ENCODE data around the gene MYL5.
"Not testable (repeated sequence)": the region's sequence is repeated elsewhere in the genome, so short reads cannot be mapped to it uniquely, and the experiment has no call there.

The MYL5 gene

DNA sequence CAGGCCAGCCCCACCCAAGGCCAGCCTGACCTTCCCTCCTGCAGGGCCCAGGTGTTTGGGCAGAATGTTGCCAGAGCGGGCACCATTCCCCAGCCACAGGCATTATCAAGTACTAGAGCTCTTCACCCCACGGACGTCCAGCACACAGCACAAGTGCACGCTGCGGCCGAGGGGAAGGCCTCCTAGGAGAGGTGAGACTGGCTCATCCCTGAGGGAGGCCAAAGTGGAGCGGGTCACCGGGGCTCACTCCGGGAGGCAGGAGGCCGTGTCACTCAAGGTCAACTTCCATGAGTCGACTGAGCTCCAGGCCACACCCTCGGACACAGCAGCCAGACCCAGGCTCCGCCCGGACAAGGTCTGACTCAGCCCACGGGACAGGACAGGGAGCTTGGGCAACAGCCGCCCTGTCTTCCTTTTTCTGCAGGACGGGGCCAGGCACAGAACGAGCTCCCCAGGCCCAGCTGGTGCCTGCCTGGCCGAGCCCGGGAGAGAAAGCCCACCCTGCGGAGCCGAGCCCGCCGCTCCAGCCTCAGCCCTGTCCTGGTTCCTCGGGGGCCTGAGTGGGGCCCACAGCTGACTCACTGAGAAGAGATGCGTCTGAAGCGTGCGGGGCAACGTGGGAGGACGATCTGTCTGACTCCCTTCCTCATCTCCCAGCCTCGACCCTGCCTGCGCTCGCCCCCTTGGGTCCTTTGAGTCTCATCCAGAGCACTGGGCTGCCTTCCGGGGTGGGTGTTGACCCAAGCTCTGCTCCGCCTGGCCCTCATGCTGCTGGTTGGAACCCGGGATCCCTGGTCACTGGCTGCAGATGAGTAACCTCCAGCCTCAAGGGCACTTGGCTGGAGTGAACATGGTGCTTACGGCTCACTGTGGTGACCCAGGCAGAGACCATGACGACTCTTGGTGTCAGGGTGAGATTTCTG, 13.0 kb downstream of the MYL5 start:
- no peak for DNase-seq

DNA sequence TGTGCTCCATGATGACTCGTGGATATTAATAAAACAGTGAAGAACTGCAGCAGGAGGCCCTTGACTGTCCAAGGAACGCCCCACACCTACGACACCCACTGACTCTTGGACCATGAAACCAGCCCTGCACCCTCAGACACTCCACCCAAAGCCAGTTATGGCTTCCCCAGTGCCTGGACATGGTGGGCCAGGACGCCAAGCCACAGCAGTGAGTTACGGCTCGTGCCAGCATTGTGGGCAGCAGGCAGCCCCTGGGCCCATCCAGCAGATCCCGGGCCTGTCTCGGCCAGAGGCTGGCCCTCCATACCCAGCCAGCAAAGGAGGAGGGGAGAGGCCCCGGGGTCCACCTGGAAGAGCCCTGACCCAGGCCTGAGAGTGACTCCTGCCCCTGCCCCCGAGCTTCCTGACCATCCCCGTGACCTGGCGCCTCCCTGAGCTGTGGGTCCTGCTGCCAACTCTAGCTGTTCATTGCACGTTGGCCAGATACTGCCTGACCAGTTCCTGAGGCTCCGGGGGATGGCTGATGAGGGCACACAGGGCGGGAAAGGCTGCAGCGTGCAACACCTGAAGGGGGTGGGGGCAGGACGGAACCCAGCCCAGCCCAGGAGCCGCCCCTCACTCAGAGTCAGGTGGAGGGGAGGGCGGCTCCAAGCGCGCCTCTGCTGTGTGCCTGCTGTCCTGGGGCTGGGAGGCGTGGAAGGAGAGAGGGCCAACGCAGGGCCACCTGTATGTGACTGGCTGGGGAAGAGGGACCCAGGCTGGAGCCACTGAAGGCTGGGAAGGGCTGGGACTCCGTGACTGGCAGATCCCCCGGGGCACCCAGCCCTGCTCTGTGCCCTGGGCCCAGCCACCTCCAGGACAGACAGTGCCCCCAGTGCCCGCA, 13.9 kb downstream of the MYL5 start:
- no peak for DNase-seq

DNA sequence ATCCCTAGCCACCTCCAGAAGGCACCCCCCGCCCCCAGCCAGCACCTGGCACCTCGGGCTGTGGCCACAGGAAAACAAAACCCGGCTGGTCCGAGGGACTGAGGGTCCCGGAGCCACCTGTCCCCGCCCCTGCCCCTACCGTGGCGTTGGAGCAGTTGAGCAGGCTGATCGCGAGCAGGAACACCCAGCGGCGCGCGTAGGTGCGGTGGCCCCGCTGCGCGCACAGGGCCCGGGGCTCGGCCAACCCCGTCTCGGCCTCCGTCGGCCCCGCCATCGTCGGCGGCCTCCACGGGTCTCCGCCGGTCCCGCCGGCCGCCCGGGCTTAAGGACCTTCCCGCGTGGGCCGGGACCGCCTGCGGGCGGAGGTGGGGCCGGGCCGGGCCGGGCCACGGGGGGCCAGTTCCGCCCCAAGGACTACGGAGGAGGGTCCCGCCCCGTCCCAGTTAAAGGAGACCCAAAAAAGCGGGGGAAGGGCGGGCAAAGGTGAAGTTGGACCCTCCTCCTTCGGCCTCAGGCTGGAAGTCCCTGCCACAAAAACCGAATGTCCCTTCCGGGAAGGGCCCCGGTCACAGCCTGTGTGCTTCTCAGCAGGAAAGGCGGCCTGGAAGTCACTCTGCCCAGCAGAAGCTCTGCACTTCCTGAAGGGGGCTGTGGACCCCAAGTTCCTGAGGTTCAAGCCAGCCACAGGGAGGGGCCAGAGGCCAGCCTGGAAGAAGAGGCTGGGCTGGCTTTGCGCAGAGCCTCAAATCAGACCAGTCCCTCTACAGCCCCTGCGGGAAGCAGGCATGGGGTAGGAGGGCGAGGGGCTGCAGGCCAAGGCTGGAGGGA, 14.7 kb downstream of the MYL5 start, which contains the start of gene SLC49A3:
Gene SLC49A3, minus strand, starts transcription at position 298 of the 828 bp plus-strand sequence. Its CDS starts 24 bp downstream, at position 274.
- no peak for DNase-seq

DNA sequence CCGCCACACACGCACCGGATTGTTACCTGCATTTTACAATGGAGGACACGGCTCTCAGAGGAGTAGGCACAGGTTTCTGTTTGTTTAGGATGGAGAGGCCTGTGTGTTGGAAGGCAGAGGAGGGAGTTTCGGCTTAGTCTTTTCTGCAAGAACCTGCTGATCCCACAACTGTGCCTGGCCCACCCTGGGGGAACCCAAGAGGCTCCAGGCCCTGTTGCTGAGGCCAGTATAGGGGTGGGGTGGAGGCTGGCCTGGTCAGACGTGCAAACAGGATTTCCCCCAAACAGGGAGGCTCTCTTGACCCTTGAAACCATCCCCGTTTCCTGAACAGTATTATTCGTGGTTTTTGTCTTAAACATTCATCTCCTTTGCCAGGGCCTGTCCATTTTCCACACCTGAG, 15.4 kb downstream of the MYL5 start:
- no peak for DNase-seq

DNA sequence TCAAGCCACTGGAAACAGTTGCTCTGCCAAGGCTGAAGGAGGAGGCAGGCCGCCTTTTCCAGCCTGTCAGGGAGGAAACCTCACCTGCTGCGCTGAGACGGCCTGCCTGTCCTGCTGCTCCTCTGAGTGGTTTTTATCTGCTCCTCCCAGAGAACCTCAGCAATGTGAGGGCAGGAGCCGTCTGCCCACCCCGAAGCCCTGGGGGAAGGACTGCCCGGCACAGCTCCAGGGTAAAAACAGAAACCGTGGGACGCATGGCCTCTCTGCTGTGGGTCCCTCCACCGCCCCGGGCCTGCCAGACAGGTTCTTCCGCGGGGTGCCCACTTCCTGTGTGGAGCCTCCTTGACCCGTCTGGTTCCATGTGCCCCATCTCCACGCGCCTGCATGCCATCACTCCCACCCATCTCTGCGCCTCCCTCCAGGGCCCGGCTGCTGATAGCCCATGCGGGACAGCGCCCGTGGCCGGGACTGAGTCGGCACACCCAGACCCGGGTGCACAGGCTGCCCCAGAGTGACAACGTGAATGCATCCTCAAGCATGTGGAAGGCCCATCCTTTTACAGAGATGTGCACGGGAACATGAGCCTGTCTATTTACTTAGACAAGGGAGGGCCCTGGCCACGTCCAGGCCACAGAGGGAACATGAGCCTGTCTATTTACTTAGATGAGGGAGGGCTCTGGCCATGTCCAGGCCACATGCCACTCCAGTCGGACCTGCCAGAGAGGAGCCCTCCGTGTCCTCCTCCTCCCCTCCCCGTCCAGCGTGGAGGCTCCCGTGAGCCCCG, 18.6 kb downstream of the MYL5 start:
- DNase-seq: no peak

DNA sequence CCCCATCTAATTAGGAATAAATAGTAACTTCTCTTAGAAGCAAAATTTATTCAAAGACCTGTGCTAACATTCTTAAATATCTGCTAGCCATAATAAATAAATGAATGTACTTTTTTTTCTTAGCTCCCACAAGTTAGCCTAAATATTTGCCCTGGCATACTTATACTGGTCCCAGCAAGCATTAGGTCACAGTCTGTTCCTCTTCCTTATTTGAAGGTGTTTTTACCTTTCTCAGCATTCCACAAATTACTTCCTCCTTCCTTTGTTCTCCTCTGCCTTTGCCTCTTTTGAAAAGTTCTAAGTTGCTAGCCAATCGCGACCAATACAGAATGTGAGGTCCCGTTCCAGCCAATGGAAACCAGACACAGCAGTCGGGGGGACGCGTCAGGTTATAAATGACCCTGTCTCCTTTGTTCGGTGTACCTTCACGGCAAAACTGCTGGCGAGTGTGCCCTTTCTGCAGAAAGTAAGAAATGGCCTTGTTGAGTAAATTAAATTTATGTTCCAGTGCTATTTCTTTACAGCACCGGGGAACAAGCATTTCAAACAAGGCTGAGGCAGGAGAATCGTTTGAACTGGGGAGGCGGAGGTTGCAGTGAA, 20.1 kb downstream of the MYL5 start:
- not testable (repeated sequence) for DNase-seq

DNA sequence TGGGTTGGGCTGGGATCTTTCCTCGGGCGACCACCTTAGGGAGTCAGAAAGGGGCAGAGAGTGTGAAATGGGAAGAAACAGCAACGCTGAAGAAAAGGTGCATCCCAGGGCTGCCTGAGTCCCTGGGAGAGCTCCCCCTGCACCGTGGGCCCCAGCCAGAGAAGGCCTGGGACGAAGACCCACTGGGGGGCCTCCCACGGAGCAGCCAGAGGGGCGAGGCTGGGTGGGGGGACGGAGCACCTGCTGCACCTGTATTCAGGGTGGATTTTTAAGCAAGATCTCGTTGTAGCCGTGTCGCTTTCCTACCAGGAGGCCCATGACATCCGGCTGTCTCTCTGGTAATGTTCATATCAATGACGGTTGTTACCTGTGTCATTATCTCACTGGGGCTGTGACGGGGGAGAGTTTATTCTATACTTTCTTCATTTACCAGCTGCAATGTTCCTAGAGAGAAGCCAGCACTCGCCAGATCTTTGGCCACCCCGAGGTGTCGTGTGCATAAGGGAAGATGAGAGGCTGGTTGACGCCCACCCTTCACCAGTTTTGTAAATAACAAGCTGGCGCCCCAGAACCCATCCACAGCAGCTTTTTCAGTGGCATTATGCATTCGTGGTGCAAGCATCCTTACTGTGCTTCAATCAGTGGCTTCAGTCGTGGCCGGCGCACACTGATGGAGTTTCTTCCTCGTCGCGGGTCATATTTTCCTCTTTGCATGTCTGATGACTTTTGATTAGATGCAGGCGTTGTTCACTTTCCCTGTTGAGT, 25.7 kb downstream of the MYL5 start:
- no peak for DNase-seq

DNA sequence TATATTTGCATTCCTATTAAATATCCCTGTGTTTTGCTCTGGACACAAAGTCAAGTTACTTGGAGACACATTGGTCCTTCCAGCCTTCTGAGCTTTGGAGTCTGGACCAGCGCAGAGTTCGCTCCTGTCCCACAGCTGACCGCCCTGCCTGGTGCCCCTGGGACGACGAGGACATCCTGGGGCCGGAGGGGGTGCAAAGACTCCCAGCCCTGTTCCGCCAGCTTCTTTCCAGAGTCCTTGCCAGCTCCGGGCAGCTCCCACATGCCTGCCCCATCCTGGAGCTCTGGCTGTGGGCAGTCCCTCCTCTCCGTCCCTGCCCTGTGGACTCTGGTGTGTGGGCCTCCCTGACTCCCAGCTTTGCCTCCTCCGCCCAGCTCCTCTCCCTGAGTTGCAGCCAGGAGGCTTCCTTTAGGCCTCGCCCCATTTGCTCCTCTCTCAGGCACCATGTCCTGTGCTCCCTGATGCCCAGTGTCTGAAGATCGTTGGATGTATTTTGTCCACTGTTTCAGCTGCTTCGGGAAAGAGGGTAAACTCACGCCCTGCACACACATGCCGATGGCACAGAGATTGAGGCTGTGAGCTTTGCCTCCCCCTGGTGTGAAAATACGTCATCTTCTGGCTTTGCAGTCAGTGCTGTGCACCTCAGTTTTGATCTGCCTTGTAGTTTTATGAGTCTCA, 26.4 kb downstream of the MYL5 start:
- no peak for DNase-seq

DNA sequence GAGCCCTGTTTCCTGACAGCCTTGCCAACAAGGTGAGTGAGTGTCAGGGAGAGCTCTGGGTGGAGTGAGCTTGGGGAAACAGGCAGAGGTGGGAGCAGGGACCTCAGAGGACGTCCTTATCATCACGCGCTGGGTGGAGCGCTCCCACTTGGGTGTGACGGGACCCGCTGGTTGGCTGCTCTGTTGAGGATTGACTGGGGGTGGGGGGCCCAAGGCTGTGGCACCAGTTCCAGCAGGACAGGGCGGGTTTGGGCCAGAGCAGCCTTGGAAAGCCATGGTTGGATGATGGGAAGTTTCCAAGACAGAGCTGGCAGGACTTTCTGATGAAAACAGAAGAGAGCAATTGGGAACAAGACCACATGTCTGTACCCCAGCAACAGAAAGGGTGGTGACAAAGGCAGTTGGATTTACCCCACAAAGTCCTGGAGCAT, 28.3 kb downstream of the MYL5 start:
- no peak for DNase-seq

DNA sequence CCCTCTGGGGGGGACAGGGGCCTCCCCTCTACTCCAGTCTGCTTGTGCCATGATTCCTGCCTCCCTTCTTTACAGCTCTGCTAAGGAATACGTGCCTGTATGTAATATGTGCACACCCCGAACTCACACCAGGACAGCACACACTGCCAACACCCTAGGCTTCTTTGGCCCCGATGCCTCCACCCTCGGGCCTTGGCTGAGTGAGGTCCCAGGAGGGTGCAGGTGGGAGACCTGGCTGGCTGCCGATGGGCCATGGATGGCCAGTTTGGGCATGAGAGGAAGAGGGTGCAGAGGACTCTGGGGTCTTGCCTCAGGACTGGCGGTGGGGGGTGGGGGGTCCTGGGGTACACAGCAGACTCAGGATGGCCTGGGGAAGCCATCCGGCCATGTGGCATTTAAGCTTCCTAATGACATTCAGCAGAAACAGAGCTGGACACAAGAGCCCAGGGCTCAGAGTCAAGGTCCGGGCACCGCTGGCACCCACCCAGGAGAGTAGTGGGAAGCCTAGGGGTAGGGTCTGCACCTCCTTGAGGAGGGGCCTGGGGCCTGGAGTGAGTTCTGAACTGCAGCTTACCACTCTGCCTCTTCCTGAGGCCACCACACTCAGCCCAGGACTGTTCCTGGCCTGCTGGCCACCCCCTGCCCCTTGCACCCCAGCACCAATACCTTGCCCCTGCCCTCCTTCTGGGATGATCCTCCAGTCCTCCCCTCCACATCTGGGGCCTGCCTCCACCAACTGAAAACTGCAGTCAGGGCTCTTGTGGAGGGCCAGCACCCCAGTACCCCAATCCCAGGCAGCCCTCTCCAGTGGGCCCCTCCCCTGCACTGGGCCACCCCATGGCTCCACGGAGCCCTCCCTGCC, 29.2 kb downstream of the MYL5 start:
- no peak for DNase-seq

DNA sequence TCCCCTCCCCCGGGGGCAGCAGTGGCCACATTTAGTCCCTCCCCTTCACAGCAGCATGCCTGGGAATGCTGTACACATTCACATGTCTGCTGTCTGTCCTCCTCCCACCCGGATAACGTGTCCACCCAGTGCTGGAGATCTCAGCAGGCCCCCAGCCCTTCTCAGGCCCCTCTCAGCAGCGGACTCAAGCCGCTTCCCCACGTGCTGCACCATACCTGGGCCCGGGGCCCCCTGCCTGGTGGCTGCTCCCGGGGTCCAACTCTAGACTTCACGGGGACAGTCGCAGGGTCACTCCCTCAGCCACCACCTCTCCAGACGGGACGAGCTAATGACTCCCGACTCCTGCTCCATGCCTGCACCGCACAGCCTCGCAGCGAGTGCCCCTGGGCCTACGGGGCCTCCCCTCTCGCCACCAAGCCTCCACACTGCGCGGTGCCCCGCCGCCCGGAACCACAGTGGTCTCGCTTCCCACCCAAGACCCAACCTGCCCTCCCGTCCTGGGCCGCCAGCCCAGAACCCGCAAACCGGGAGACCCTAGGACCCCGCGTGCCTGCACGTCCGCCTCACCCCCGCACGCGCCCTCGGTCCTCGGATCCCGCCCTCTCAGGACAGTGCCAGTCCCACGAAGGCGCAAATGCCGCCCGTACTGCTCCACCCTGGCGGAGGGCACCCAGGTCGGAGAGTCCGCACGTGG, 30.0 kb downstream of the MYL5 start:
- DNase-seq: no peak

DNA sequence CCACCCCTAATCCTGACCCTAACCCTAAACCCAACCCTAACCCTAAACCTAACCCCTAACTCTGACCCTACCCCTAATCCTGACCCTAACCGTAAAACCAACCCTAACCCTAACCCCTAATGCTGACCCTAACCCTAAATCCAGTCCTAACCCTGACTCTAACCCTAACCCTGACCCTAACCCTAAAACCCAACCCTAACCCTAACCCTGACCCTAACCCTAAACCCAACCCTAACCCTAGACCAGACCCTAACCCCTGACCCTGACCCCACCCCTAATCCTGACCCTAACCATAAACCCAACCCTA, 30.6 kb downstream of the MYL5 start:
- DNase-seq: no peak

DNA sequence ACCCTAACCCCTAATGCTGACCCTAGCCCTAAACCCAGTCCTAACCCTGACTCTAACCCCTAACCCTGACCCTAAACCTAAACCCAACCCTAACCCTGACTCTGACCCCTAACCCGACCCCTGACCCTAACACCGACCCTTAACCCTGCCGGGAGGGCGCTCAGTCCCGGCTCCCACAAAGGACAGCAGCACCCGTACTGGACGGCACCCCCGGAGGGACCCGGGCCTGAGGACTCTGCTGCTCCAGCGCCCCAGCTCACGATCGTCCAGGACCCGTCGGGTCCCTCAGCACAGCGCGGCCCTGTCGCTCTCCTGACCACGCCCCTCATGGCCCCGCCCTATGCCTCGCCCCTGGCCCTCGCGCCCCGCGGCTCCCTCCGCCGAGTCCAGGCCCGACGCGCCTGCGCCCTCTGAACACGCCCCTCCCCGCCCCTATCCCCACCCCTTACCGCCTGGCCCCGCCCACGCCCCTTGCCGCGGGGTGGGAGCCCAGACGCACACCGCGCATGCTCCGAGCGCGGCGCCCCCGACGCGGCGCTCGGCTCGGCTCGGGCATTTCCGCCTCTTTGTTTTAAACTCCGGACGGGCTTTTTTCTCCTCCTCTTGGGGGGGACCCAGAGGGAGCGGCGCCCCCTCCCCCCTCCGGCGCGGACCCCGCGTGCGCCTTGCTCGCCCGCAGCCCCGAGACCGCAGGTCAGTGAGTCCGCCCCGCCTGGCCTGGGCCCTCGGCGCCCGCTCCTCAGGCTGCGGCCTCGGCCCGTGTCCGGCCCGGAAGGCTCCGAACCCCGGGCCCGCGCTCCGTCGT, 31.1 kb downstream of the MYL5 start, which contains the start of gene PCGF3:
Gene PCGF3, plus strand, starts transcription at position 555 of the 805 bp plus-strand sequence. CDS start 27,849 bp downstream, outside the sequence.
- peak; percentile 96 for DNase-seq

DNA sequence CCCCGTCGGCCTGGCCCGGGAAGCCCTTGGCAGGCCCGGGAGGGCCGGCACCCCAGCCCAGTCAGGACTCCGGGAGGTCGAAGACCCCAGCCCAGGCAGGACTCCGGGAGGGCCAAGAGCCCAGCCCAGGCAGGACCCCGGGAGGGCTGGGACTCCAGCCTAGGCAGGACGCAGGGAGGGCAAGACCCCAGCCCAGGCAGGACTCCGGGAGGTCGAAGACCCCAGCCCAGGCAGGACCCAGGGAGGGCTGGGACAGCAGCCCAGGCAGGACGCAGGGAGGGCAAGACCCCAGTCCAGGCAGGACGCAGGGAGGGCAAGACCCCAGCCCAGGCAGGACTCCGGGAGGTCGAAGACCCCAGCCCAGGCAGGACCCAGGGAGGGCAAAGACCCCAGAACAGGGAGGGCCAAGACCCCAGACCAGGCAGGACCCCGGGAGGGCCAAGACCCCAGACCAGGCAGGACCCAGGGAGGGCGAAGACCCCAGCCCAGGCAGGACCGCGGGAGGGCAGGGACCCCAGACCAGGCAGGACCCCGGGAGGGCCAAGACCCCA, 31.8 kb downstream of the MYL5 start:
- not testable (repeated sequence) for DNase-seq

DNA sequence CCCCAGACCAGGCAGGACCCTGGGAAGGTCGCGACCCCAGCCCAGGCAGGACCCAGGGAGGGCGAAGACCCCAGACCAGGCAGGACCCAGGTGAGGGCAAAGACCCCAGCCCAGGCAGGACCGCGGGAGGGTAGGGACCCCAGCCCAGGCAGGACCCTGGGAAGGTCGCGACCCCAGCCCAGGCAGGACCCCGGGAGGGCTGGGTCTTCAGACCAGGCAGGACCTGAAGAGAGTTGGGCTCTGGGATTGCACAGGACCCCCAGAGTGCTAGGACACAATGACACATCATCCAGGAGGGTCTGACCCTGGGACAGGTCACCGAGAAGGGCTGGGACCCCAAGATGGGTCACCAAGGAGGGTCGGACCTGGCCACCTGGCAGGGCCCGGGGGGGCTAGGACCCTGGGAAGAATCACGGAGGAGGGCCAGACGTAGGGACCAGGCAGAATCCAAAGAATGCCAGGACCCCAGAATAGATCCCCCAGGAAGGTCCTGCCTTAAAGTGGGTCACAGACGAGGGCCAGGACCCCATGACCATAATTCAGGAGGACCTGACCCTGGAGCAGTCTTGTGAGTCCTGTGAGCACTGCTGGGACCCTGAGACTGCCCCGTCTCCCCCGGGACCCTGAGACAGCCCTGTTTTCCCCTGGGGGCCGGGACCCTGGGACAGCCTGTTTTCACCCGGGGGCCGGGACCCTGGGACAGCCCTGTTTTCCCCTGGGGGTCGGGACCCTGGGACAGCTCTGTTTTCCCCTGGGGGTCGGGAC, 32.7 kb downstream of the MYL5 start:
- no peak for DNase-seq

DNA sequence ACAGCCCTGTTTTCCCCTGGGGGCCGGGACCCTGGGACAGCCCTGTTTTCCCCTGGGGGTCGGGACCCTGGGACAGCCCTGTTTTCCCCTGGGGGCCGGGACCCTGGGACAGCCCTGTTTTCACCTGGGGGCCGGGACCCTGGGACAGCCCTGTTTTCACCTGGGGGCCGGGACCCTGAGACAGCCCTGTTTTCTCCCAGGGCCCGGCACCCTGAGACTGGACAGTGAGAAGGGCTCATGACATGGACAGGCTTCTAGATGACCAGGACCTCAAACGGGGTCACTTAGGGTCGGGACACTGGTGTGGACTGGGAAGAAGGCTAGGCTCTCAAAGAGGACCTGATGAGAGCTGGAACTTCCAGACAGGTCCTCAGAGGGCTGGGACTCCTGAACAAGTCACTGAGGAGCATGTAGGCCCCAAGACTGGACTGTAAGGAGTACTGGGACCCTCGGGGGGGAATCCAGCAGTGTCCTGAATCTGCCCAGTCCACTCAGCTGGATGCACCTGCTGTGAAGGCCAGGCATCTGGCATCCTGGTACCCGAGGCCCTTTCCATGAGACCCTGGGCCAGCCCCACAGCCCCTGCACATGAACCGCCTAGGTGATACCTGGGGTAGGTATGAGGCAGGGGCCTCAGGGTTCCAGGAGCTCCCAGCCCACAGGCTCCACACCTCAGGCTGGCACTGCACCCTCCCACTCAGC, 33.7 kb downstream of the MYL5 start:
- no peak for DNase-seq
